Loucy (cell line): Measurements from ENCODE around the gene ERCC6L2.

Source experiments
- EZH2phosphoT487 ChIP-seq: fragments of 200-600 bp; IDR thresholded peaks from 2 replicates; pipeline ENCODE4 v1.6.1; 2018; ENCODE audit warnings: antibody characterized with exemption, mild to moderate bottlenecking, moderate library complexity, borderline replicate concordance
- TF ChIP-seq, protein P1 (sequence below): fragments of 200-600 bp; sonication (generic); conservative IDR thresholded peaks from 2 replicates; pipeline ENCODE4 v1.5.1; 2014; ENCODE audit warnings: mild to moderate bottlenecking, antibody characterized with exemption, low read length

DNA sequence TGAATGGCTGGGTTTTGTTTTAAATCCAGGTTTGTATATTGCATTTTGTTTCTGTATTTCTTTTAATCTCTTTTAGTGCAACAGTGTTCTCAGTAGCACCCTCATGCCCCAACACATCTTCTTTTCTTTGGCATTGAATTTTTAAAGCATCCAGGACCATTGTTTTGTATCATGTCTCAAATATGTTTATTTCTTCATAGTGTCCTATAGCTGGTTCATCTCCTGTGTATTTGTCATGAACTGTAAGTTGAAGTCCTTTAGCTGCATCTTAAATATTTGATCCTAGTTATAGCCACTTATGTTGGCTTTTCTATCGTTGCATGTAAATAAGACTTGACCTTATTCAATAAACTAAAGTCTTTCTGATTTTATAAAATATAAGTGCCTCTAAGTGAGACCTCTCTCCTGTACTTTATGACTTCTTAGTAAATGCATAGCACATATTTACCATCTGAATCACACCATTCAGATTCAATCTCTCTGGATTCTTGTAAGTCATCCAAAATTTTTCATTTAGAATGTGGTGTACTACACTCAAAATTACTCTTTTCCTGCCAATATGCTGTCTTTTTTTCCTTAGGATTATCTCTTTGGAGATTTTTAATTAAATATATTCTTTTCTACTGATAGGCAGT lies 21.0 kb upstream of the ERCC6L2 start:
- TF ChIP-seq, protein P1, sequence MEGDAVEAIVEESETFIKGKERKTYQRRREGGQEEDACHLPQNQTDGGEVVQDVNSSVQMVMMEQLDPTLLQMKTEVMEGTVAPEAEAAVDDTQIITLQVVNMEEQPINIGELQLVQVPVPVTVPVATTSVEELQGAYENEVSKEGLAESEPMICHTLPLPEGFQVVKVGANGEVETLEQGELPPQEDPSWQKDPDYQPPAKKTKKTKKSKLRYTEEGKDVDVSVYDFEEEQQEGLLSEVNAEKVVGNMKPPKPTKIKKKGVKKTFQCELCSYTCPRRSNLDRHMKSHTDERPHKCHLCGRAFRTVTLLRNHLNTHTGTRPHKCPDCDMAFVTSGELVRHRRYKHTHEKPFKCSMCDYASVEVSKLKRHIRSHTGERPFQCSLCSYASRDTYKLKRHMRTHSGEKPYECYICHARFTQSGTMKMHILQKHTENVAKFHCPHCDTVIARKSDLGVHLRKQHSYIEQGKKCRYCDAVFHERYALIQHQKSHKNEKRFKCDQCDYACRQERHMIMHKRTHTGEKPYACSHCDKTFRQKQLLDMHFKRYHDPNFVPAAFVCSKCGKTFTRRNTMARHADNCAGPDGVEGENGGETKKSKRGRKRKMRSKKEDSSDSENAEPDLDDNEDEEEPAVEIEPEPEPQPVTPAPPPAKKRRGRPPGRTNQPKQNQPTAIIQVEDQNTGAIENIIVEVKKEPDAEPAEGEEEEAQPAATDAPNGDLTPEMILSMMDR = no peak
- TF ChIP-seq EZH2phosphoT487 = no peak
